GM18498 (cell line): ENCODE data around the gene UTP14A.
"Not testable (repeated sequence)": the region's sequence is repeated elsewhere in the genome, so short reads cannot be mapped to it uniquely, and the experiment has no call there.

Source experiments
- ATAC-seq: cut with Tn5 transposase; IDR thresholded peaks from one replicate; pipeline ENCODE4 v1.9.1; 2021; ENCODE audit warnings: mild to moderate bottlenecking, moderate library complexity; ENCODE audit not compliant: unreplicated experiment

UTP14A gene, protein sequence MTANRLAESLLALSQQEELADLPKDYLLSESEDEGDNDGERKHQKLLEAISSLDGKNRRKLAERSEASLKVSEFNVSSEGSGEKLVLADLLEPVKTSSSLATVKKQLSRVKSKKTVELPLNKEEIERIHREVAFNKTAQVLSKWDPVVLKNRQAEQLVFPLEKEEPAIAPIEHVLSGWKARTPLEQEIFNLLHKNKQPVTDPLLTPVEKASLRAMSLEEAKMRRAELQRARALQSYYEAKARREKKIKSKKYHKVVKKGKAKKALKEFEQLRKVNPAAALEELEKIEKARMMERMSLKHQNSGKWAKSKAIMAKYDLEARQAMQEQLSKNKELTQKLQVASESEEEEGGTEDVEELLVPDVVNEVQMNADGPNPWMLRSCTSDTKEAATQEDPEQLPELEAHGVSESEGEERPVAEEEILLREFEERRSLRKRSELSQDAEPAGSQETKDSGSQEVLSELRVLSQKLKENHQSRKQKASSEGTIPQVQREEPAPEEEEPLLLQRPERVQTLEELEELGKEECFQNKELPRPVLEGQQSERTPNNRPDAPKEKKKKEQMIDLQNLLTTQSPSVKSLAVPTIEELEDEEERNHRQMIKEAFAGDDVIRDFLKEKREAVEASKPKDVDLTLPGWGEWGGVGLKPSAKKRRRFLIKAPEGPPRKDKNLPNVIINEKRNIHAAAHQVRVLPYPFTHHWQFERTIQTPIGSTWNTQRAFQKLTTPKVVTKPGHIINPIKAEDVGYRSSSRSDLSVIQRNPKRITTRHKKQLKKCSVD

DNA sequence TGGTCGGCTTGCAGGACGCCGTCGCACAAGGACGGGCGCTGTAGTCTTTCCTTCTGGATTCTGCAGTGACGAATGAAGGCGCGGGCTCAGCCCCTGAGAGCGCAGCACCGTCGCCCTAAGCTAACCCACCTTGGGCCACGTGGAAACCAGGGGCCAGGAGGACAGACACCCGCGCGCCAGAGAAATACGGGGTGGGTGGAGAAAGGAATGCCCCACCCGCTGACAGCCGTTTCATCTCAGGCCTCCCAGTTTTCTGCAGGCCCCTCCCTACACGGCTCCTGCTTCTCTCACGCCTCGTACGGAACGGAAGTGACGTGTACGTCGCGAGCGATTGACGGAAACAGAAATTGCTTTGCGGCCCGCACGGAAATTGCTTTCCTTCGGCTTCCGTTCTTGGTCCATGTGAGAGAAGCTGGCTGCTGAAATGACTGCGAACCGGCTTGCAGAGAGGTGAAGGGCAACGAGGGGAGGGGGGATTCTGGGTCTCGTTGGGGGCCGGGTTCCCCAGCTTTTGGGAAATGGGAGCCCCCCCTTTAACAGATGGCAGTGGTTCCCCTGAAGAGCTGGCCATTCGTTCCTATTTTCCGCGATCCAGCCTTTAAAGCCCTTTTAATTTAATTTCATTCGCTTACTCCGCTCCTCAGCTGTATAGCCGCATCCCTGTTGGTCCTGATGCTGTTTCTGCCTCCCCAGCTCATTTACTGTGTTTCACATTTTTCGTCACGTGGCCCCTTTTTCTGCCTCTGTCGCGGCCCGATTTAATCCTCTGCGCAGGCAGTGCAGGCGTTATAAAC is at the start of gene UTP14A:
TSS of gene UTP14A (plus strand) at position 378 of the 794 bp plus-strand sequence. CDS start at position 425, 47 bp downstream.
- peak; percentile 99 for ATAC-seq

DNA sequence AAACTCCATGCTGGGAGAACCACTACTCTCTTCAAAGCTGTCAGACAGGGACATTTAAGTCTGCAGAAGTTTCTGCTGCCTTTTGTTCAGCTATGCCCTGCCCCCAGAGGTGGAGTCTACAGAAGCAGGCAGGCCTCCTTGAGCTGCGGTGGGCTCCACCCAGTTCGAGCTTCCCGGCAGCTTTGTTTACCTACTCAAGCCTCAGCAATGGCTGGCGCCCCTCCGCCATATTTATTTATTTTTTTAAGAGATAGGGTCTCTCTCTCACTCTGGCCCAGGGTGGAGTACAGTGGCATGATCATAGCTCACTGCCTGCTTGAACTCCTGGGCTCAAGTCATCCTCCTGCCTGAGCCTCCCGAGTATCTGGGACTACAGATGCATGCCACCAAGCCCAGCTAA is 46.8 kb upstream of the UTP14A start:
- not testable (repeated sequence) for ATAC-seq

DNA sequence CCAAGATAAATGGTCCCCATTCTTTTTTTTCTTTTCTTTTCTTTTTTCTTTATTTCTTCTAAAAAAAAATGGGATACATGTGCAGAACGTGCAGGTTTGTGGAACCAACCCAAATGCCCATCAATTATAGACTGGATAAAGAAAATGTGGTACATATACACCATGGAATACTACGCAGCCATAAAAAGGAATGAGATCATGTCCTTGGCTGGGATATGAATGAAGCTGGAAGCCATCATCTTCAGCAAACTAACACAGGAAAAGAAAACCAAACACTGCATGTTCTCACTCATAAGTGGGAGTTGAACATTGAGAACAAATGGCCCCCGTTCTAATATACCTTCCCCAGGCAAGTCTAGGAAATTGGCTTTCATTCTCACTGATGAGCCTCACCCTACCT is 39.6 kb upstream of the UTP14A start:
- ATAC-seq: not testable (repeated sequence)

DNA sequence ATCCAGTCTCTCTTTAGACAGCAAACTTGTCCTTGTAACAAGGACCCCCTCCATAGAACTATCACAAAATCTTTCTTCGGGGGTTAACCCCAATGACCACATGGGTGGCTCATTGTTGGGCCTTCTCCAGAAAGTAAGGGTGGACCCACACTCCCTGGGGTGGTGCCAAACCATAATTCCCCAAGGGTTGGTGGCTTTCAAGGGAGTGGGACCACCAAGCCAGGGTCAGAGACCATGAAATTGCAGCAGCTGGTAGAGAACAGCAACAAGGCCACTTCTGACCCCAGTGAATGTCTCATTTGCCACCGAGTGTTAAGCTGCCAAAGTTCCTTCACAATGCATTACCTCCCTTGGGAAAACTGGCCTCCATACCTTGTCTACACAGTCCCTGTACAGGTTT is 33.4 kb upstream of the UTP14A start:
- no peak for ATAC-seq

DNA sequence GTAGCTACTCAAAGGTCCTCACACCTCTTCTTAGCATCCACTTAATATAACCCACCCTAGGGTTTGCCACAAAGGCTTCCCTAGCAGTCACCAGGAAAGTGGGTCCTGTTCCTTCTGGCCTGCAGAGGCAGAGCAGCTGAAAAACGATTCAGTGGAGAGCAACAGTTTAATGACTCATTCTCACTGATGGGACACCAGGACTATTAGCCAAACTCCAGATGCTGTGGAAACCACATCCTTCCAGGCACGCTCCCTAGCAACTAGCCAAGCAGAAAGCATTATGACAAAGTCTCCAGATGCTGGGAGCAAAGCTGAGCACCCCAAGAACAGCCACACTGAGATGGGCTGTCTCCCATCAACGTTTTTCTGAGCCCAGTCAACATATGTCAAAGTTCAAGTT is 30.3 kb upstream of the UTP14A start:
- ATAC-seq: no peak

DNA sequence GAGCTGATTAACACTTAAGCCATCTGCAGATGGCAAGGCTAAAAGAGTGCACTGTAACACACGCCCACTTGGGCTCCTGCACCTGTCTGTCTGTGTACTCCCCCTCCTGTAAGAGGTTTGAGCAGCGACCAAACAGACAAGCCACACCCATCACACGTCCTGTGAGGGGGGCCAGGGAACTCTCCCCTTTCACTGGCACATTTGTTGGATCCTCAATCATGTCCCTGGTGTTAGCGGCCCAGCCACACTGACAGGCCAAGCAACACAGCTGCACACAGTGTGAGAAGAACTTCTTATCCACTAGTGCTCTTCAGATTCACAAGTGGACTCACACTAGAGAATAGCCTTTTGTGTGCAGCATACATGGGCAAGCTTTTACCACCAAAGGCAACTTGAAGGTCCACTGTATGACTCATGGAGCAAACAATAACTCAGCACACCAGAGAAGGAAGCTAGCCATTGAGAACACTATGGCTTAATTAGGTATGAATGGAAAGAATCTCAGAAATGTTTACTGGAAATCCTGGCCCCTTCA is 29.1 kb upstream of the UTP14A start:
- ATAC-seq: no peak

DNA sequence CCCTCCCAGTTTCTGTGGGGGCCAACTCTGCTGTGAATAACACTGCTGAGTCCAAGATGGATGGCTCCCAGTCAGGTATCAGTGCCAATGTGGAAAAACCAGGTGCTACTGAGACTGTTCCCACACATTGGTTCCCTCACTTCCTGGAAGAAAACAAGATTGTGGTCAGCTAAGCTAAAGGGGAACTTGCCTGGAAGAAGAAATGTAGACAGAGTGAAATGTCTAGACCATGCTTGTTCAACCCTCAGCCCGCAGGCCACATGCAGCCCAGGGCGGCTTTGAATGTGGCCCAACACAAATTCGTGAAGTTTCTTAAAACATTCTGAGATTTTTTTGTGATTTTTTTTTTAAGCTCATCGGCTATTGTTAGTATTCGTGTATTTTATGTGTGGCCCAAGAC is 28.6 kb upstream of the UTP14A start:
- ATAC-seq: no peak

DNA sequence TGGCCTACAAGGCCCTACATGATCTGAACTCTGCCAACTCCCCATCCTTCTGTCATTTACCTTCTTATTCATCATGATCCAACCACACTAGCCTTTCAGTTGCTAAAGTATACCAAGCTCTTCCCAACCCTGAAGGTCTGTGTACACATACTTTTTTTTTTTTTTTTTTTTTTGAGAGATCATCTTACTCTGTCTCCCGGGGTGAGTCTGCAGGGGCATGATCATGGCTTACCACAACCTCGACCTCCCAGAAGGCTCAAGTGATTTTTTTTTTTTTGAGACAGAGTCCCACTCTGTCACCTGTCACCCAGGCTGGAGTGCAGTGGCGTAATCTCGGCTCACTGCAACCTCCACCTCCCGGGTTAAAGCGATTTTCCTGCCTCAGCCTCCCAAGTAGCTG is 5.9 kb upstream of the UTP14A start:
- no peak for ATAC-seq

DNA sequence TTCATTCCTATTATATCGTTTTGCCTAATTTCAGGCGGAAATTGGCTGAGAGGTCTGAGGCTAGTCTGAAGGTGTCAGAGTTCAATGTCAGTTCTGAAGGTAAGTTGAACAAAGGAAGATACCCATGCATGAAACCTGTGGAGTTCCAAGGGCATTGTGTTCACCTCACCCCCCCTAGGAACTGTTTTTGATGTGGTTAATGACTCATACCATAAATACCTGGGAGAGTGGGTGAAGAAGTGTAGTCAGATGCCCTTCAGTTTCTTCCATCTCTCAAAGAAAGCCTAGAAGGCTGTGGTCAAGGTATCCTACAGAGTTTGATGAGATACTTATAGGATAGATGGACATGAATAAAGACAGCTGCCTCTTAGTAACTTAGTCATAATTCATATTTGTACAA is 2.7 kb downstream of the UTP14A start:
- no peak for ATAC-seq

DNA sequence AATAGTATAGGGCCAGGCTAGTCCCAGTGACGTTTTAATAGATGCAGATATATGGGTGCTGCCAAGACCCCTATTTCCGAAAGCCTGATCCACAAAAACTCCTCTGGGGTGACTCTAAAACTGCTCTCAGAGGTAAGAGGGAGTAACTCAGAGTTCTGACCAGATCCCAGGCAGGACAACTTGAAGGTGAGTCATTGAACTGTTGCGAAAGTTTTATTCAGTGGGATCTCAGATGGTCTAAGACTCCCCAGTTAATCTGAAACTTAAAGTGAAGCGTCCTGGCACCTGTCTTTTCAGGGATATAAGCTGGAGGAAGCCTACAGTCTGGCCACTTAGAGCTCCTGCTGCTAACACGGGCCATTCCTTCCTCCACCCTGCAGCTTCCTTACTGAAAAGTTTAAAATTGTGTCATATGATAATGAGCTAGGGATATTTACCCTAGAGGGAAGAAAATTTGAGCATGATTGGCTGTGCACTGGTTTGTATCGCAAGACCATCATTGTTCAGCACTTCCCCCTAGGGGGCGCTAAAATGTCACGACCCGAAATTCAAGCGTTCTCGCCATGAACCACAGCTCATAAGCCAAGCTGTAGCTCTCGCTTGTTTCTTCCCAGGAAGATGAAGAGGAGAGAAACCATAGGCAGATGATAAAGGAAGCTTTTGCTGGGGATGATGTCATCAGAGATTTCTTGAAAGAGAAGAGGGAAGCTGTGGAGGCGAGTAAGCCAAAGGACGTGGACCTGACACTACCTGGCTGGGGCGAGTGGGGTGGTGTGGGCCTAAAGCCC is 19.5 kb downstream of the UTP14A start:
- no peak for ATAC-seq

DNA sequence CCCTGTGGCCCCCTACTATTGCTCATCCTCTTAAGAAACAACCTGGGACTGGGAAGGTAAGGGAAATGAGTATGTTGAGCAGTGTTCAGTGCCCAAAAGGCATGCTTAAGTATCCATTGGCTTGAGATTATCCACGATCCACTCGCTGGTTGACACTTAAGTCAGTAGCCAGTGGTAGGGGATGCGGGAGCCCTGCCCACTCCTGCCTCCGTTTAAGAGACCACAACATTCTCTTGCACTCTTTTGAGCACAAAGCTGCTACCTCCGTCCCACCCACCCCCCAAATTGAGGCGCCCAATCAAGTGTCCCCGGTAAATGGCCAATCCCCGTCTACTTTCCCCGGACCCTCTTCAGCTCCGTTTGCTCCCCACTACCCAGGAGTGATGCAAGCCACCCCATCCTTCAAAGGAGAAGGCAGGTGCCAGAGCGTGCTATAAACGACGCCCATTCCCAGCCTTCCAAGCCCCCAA is 25.0 kb downstream of the UTP14A start:
- ATAC-seq: peak; percentile 3

DNA sequence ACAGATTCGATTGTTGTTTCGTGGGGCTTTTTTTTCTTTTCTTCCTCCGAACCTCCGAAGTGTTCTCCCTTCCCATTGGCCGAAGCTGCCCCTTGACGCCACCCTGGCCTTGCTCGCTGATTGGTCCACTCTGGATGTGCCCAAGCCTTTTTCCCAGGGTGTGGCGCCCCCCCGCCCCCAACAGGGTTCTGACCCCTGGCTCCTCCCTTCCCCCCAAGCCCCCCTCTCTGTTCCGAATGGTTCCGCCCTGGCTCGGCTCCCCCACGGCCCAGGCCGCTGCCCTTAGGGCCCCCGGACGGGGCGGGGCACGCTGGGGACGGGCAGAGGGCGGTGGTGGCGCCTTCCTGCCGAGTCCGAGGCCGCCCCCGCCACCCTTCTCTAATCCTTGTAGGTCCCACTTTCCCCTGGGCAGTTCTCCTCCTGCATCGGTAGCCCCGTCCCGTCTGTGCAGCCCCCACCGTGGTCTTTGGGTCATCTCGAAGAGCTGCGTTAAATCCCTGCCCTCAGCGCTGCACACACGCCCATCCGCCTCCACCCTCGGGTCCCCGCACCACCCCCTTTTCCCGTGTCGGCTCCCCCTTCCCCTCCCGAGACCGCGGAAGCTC is 25.5 kb downstream of the UTP14A start:
- ATAC-seq: peak; percentile 67

DNA sequence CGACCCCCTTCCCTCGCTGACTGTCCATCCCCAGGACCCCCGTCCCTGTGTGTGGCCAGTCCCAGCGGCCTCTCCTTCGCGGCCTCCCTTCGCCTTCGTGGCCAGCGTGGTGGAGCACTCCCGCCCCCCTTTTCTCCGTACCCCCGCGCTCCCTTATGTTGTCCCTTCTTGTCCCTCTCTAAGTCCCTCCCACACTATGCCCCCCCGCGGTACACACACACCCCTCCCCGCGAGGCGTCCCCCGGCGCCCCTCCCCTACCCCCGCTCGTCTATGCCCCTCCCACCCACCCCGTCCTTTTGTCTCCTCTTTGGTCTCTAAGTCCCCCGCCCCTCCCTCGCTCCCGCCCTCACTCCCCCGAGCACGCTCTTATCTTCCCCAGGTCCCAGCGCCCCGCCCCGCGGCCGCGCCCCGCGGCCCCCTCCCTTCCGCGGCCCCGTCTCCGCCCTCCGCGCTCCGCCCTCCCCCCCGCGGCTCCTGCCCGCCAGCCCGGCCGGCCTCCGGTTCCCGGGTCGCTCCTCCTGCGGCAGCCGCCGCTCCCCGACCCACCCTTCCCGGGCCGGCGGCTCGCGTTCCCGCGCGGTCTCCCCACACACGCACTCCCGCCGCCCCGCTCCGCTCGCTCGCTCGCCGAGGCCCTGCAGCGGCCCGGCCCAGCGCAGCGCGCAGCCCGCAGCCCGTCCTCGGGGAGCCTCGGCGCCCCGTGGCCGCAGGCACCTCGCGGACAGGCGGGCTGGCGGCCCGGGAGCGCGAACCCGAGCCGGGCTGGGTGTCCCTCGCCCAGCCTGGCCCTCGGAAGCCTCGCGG is 26.3 kb downstream of the UTP14A start:
- ATAC-seq: peak; percentile 67

DNA sequence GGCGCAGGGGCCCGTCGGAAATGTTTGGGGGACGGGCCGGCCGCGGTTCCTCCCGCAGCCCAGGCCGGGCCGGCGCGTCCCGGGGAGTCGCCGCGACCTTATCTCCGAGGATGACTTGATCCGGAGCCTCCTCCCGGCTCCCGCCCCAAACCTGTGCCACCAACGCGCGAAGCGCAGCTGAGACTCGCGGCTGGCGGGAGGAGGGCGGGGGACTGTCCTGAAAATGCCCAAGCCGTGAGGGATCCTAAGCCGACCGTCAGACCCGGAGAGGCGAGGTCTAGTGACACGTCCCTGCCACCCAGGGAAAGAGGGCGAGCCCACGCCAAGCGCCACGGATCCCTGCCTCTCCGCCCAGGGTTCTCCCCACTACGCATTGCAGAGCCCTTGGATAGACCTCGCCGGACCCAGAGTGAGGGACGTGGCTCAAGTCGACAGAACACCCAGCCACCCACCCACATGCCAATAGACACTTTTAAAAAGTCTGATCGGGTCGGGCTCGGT is 26.9 kb downstream of the UTP14A start:
- ATAC-seq: peak; percentile 5

DNA sequence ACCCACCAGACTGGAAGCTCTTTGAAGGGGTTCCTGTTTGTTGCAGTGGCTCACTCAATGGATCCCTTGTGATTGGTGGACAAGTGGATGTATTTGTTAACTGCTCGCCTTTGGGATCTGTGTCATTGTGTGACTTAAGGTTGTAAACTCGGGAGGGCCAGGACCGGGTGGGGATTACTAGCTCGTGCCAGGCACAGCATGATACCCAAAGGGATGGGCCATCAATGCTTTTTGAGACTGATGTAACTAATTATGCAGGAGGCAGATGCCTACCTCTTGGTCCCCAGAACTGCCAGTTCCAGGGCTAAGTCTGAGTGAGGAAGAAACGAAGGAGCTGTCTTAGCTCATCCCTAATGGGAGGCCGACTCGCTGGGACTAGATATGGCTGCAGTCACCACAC is 27.7 kb downstream of the UTP14A start:
- ATAC-seq: no peak

DNA sequence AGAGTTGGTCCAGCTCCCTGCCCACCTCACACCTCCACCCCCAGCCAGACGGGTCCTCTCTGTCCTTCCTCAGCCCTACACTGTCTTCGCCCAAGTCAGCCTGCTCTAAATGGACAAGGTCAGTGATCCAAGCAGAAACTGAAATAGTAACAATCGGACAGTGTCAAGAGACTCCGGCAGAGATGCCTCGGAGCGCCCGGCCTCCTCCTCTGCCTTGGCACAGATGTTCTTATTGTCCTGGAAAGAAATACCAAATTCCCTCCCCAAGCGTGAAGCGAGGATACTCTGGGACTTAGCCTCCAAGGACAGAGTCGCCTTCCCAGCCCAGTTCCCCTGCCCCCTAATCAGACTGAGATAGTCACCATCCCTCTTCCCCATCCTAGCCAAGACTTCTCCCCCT is 28.5 kb downstream of the UTP14A start:
- ATAC-seq: no peak

DNA sequence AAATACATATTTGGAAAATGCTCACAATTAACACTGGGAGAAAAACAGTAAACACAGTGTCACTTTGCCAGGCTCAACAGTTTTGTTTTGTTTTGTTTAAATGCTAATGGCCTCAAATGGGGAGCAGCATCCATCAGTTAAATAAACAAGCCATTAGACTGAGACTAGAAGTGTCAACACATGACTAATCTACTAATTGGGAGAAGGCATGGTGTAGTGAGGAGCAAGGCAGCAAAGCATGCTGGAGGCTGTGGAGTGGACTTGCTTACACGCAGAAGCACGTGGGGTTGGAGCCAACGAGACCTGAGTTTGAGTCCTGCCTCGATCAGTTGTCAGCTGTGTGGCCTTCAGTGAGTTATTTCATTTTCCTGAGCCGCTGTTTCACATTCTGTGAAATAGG is 29.0 kb downstream of the UTP14A start:
- no peak for ATAC-seq

DNA sequence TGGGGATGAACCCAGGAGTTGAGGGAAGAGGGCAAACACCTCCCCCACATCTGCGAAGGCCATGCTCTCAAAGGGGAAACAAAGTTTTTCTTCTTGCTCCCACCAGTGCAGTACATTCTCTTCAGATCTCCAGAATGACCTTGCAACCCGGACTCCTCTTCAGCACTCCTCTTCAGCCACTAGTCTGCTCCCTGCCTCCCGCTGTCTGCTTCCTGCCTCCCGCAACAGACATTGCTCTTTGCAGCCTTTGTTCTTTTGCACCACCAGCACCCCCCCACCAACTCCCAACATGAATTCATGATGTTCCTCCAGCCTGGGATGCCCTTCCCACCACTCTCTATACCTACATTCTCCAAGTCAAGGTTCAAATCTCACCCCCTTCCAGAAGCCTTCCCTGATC is 32.1 kb downstream of the UTP14A start:
- ATAC-seq: no peak

DNA sequence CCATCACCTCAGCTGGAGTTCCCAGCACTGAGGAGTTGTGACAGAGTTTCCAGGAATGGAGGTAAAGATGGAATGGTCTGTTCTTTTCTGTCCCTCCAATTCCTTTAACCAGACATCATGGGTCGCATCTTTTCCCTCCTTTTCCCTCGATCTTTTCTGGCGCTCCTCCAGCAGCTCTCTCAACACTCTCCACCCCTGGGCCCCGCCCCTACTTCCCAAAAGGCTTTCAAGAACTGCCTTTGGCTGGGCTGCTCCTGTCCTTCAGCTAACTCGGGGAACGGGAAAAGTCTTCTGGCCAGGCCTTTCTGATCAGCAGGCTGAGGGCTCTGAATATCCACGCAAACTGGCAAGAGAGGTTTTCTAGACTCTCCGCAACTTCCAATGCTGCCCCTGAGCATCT is 34.0 kb downstream of the UTP14A start:
- ATAC-seq: no peak
